HG02763 (cell line): ENCODE measurements around the gene LRRC37A2.
"Not testable (repeated sequence)": the region's sequence is repeated elsewhere in the genome, so short reads cannot be mapped to it uniquely, and the experiment has no call there.

Experiments used
- ATAC-seq: cut with Tn5 transposase; IDR thresholded peaks from one replicate; pipeline ENCODE4 v1.9.1; 2021; ENCODE audit warnings: mild to moderate bottlenecking, moderate library complexity; ENCODE audit not compliant: unreplicated experiment

Gene LRRC37A2

DNA sequence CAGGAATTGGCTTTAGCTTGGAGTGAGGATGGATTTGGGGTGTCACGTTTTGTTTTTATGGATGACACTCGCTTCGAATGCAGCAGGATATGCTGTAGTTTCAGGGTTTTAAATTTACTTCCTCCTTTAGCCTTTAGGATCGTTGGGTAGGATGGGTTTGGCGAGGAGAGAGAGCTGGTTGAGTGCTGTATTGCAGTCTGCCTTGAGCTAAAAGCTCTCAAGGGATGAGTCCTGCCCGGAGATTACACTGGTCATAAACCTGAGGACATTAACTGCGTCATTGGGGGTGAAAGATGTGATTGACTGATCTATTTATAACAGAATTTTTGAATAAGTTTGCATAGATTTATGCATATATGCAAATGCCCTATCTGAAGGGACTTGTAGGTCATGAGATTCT lies 79.1 kb downstream of the LRRC37A2 start:
- not testable (repeated sequence) for ATAC-seq

DNA sequence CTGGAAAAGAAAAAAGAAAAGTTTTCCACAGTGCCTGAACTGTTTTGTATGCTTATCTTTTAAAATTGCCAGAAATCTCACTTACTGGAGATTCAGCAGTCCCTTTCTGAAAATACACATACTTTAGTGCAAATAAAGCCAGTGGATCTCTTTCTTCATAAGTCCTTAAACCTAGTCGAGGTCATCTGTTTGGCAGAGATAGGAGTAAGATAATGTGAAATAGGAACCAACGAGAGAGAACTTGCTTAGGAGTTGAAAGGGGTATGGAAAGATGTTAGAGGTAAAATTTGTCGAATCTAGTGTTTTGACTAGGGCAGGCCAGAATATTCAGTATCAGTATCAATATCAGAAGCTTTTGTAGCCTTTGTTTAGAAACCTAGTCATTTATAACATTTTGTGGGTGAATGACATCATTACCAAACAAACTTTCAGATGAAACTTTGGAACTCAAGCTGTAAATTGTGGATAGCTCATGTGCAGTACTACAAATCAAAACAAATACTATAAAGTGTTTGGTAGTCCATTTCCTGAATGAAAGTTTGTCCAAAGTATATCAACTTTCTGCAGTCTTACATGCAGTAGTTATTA lies 86.2 kb downstream of the LRRC37A2 start:
- not testable (repeated sequence) for ATAC-seq

DNA sequence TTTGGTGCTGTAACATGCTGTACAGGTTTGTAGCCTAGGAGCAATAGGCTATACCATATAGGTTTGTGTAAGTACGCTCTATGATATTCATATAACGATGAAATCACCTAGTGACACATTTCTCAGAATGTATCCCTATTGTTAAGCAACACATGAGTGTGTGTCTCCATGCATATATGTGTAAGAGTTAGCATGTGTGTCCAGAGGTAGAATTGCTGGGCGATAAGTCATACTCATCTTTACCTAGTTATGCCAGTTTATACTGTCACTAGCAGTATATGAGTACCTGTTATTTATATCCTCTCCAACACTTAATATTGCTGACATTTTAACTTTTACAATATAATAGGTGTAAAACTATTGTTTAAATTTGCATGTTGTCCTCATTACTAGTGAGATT lies 88.5 kb downstream of the LRRC37A2 start:
- not testable (repeated sequence) for ATAC-seq

DNA sequence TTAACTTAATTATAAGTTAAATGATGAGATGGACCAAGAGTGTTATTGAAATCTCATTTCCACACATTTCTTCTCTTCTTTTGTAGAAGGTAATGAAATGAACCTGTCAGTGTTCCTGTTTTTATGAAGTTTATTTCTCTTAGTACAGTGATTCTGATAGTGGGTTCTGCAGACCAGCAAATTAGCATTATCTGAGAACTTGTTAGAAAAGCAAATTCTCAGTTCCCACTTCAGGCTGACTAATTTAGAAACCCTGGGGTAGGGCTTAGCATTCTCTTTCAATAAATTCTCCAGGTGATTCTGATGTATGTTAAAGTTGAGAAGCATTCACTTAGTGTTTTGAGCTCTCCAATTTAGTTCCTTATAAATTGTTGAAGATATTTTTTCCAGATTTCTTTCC lies 90.9 kb downstream of the LRRC37A2 start:
- ATAC-seq = peak; percentile 76
